GM19240 (cell line): ENCODE results near the gene CDH4.

ENCODE experiments used
- DNase-seq: peaks from one replicate; pipeline ENCODE4 v3.0.0; 2011; ENCODE audit warnings: low spot score; ENCODE audit not compliant: insufficient read length

CDH4 gene

GRCh38 chr20:61663521-61664425 lies 411.7 kb downstream of the CDH4 start:
- DNase-seq = no peak

- DNase-seq = no peak
These were observed 412.7 kb downstream of the CDH4 start for GRCh38 chr20:61664556-61665320.

GRCh38 chr20:61665528-61666470 lies 413.7 kb downstream of the CDH4 start:
- no peak for DNase-seq

DNA sequence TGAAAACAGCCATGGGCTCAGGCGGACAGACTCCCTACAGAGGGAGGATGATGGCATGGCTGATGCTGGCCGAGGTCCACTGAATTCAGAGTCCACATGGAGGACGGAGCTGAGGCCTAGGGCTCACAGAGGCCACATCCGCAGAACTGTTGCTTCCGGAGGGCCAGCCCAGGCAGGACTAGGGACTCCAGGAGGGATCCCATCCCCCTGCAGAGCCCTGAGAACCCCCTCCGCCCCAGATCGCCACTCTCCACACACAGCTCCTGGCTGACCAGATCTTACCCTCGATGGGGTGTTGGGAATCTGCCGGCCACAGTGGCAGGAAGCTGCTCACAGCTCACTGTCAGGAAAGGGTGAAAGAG lies 414.4 kb downstream of the CDH4 start:
- DNase-seq = no peak

- DNase-seq = no peak
These were observed 415.2 kb downstream of the CDH4 start for GRCh38 chr20:61667056-61667792.

GRCh38 chr20:61668065-61668650 lies 416.1 kb downstream of the CDH4 start:
- no peak for DNase-seq

GRCh38 chr20:61668771-61669503 lies 416.9 kb downstream of the CDH4 start:
- no peak for DNase-seq

DNA sequence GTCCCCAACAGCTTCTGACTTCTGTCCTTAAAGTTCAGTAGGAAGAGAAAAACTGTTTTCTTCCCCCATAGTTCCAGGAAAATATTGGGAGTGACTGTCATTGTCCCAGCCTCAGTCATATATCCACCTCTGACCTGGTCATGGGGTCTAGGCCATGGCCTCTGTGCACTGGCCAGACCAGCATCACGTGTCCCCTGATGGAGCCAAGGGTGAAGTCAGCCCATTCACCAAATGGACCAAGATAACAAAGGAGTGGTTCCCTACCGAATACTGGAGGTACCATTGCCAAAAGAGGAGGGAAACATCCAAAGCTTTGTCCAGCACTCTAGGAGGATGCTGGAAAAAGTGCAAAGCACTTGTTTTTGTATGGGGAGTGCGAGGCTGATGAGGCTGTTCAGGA lies 418.2 kb downstream of the CDH4 start:
- DNase-seq = no peak

DNA sequence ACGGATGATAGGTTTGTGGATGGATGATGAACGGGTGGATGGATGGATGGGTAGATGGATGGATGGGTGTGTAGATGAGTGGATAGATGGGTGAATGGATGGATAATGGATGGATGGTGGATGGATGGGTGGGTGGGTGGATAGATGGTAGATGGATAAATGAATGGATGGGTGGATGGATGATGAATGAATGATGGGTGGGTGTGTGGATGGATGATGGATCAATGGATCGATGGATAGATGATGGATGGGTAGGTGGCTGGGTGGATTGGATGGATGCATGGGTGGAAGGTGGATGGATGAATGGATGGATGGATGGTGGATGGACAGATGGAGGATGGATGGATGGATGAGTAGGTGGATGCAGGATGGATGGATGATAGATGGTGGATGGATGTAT lies 419.5 kb downstream of the CDH4 start:
- DNase-seq = no peak

GRCh38 chr20:61673152-61673847 lies 421.2 kb downstream of the CDH4 start:
- no peak for DNase-seq

DNA sequence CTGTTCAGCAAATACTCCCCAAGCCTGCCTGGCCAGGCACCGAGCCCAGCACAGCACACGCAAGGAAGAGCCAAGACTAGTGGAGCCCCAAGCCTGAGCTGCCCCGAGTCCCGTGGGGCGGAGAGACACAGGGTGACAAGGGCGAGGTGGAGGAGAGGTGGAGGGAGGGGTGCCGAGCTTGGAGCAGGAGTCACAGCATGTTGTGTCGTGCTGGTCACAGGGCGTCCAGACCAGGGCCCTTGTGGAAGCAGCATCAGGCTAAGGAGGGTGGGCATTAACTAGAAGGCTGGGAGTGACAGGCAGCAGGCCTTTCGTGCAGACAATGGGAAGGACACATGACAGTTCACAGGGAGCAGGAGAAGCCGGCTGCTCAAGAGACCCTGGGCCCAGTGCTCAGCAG lies 422.1 kb downstream of the CDH4 start:
- DNase-seq = no peak

DNA sequence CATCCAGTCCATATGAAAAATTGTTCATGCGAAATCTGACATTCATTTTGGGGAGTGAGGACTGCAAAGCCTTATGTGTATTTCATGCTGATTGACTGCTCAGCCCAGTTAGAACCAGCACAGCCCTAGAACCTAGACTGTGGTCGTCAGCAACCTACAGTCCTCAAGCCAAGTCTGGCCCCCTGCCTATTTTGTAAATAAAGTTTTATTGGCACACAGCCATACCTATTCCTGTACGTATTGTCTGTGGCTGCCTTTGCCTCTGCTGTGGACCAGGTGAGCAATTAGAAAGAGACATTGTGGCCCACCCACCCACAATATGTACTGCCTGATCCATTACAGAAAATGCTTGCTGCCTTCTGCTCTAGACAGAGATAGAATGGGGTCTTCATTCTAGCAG lies 422.6 kb downstream of the CDH4 start:
- DNase-seq = no peak

DNA sequence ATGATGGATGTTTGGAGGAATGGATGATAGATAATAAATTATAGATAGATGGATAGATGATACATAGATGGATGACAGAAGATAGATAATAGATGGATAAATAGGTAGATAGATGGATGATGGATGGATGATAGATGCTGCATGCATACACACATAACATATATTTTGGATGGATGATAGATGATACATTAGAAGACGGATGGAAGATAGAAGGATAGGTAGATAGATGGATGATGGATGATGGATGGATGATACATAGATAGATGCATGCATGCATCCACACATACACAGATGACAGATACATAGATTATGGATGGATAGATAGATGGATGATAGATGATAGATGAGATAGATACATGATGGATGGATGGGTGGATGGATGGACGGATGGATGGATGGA lies 425.9 kb downstream of the CDH4 start:
- no peak for DNase-seq

GRCh38 chr20:61678437-61678836 lies 426.4 kb downstream of the CDH4 start:
- DNase-seq = no peak

- DNase-seq = no peak
These were observed 427.4 kb downstream of the CDH4 start for GRCh38 chr20:61679473-61679872.

GRCh38 chr20:61680096-61680495 lies 428.0 kb downstream of the CDH4 start:
- no peak for DNase-seq

DNA sequence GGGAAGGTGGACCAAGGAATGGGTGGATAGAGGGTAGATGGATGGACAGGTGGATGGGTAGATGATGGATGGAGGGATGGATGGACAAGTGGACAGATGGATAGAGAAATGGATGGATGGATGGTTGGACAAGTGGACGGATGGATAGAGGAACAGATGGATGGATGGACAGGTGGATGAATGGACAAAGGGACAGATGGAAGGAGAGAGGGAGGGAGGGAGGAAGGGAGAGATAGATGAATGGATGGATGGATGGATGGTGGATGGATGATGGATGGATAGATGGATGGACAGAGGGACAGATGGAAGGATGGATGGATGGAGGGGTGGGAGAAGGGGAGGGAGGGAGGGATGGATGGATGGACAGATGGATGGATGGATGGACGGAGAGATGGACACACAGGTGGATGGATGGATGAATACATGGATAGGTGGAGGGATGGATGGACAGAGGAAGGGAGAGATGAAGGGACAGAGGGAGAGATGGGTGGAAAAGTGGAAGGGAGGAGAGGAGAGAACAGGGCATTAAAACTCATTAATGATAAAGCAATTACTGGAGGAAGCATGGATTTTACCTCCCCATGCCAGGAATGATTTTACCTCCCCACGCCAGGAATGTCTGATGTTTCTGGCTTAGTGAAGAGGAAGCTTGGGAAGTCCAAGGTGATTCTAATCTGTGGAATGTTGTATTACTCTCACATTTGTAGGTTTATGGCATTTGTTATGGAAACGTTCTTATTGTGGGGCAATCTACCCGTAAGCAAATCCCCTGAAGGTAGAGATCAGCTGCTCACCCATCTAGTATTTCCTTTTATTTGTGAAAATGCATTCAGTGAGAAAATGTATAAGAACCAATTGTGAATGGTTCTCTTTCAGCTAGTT lies 430.3 kb downstream of the CDH4 start:
- DNase-seq = no peak

- DNase-seq = no peak
These were observed 431.1 kb downstream of the CDH4 start for GRCh38 chr20:61682996-61683681.
